Measurements from ENCODE around the gene CCDC15.

GRCh38 chr11:125074511-125075241 is 120.7 kb downstream of the CCDC15 start:
- no peak for TF ChIP-seq CTCF (IDR thresholded peaks at IDR 0.05)
- TF ChIP-seq EZH2 (IDR thresholded peaks at IDR 0.05; ENCODE audit: borderline replicate concordance, insufficient read depth, low read depth, low read length, poor library complexity, severe bottlenecking): no peak

Data from B cell (primary cell).